IgD-negative memory B cell (primary cell): ENCODE data around the gene SLC48A1. TPM values are rescaled to one million over a fixed set of nuclear protein-coding genes. Genes with fewer than 3 reads are reported as not detected.

ENCODE experiments used
- polyA plus RNA-seq: library from polyadenylated mRNA; unstranded; fragments of 300-500 nt; fragmentation: Illumina TruSeq; gene quantifications from one replicate; pipeline ENCODE4 v1.2.3, GENCODE V29; 2021

The SLC48A1 gene
- polyA plus RNA-seq, 1 donor from 2014 or later, result 21.7 TPM

Other genes starting within 250 kb of the SLC48A1 start
- 46.0 TPM for gene RPAP3, start 67.2 kb upstream of the SLC48A1 start, polyA plus RNA-seq
- gene ENDOU, start 47.7 kb upstream of the SLC48A1 start, polyA plus RNA-seq, result not detected
- 0.26 TPM for gene RAPGEF3, start 14.4 kb upstream of the SLC48A1 start, polyA plus RNA-seq
- gene HDAC7, start 46.7 kb downstream of the SLC48A1 start, polyA plus RNA-seq, result 20.9 TPM
- 0.61 TPM for gene VDR, start 131.8 kb downstream of the SLC48A1 start, polyA plus RNA-seq
- 41.4 TPM for gene TMEM106C, start 190.4 kb downstream of the SLC48A1 start, polyA plus RNA-seq
- not detected for gene COL2A1, start 231.2 kb downstream of the SLC48A1 start, polyA plus RNA-seq